ENCODE data around the gene GGT5.
A peak's percentile ranks its signal among the peaks of the same experiment; 100 is the strongest.
"Not testable (repeated sequence)": the region's sequence is repeated elsewhere in the genome, so short reads cannot be mapped to it uniquely, and the experiment has no call there.

The GGT5 gene, protein sequence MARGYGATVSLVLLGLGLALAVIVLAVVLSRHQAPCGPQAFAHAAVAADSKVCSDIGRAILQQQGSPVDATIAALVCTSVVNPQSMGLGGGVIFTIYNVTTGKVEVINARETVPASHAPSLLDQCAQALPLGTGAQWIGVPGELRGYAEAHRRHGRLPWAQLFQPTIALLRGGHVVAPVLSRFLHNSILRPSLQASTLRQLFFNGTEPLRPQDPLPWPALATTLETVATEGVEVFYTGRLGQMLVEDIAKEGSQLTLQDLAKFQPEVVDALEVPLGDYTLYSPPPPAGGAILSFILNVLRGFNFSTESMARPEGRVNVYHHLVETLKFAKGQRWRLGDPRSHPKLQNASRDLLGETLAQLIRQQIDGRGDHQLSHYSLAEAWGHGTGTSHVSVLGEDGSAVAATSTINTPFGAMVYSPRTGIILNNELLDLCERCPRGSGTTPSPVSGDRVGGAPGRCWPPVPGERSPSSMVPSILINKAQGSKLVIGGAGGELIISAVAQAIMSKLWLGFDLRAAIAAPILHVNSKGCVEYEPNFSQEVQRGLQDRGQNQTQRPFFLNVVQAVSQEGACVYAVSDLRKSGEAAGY

DNA sequence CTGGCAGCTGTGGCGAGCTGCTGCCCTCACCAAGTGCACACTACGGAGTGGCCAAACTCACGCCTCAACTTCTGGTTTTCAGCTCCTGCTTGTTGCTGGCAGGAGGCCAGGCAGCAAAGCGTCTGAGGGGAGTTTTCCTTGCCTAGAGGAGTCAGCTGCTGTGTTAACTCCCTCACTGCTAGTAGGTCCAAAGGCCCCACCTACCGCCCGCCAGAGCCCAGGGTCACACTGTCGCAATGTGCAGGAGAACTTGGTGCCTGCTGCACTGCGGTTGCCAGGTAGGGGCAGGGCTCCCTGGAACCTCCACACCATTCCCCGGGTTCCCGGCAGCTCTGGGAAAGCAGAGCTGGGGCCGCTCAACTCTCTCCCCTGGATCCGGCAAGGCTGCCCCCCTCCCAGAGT is at the start of gene GGT5:
Gene GGT5 (minus strand): TSS at position 53 of the 402 bp plus-strand sequence. CDS start 357 bp downstream, outside the sequence.
- not testable (repeated sequence) for DNase-seq

DNA sequence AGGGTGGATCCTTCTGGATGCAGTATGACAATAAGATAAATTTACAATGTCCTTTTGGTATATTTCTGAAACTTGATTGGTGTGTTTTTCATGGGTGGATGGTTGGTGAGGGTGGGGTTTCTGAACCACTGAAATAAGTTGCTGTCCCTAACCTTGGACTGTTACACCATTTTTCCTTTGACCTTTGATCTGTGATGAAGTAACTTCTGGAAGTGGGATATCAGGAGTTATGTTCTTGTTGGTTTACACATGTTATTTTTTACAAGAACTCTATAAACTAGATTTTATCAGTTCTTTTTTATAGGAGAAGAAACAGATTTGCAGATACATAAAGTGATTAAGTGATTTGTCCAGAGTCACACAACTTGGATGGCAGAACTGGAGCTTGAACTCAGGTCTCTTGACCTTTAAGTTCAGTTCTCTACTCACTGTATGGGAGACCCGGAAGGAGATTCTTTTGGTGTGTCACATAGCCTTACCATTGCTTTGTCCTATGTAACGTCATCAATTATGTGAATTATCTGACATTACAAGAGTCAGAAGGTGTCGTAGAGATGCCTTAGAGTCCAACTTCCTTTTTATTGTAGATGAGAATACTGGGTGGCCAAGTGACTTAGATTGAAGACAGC is 47.4 kb upstream of the GGT5 start:
- not testable (repeated sequence) for DNase-seq

DNA sequence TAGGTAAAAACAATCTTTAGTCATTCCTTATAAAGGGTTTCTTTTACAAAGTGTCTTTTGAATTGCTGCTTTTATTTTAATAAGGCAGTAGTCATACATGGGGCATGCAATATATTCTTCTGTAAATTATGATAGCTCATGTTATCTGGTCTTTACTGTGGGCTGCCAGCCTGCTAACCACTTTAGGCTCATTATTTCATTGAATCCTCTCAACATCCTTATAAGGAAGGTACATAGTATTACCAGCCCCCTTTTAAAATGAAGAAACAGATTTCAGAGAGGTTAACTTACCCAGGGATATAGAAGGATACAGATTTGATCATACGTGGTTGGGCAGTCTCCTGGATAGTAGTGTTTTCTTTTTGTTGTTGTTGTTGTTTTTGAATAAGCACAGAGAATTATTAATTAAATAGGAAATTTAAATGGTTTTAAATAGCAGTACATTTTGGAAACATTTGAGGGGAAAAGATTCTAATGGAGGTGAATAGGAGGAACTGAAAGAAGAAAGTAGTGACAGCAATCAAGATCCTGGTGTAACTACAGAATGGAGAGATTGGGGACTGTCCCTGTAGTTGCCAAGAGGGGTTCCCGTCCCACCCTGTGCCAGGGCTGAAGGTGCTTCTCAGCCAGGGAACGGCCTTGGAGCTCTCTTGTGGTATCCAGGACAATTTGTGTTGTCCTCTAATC is 46.8 kb upstream of the GGT5 start:
- DNase-seq = no peak

GRCh38 chr22:24290459-24290858 is 45.6 kb upstream of the GGT5 start:
- DNase-seq = no peak

DNA sequence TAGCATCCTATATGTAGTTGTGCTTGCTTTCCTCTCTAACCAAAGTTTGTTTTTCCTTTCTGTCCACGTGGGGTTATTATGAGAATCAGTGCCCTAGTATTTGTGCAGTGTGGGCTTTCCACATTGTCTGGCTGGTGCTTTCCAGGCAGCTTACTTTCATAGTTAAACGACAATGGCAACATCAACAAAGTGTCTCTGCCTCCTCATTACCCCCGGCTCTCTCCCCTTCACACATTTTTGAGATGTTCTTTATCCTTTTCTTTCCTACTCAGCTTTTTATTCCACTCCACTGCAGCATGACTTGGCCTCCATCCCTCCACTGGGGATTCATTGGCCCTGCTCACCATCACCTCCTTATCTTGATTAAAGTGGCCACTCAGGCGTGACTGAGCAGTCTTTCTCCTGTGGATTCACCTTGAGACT is 44.9 kb upstream of the GGT5 start:
- DNase-seq = no peak

GRCh38 chr22:24289114-24289513 is 44.2 kb upstream of the GGT5 start:
- DNase-seq = no peak

- not testable (repeated sequence) for DNase-seq
Observed at GRCh38 chr22:24287801-24288200, 42.9 kb upstream of the GGT5 start.

DNA sequence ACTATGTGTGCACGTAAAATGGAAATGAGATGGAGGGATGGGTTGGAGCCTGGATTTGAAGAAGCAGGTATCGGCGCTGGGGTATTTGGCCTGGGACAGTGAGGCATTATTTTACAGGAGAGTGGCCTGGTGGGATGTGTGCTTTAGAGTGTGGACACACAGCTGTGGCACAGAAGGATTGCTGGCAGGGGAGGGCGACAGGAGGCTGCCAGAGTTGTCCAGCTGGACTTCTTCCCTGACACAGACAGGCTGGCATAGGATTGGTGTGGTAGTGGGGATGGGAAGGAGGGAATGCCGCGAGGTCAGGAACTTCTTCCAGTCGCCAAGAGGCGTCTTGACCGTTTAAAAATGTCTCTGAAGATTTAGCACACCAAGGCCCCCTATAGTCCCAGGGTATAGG is 42.3 kb upstream of the GGT5 start:
- DNase-seq = not testable (repeated sequence)

GRCh38 chr22:24285245-24285644 is 40.4 kb upstream of the GGT5 start:
- DNase-seq = no peak

DNA sequence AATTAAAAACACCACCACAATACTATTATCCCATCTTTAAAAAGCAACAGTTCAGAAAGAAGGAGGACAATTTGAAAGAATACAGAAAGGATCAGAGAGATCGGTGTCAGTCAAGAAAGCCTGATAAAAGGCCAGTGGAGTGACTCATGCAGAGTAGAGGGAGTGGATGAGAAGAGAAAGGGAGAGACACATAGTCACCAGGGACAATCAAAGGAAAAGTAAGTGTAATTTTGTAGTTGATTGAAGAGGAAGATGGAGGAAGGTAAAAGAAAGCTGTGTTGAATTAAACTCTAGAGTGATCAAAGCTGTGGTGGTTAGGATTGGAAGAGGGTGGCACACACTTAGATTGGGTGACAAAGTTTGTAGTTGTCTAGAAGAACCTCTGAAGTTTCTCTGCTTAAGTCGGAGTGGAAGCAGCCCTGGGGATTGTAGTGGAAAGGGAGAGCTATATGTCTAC is 39.9 kb upstream of the GGT5 start:
- DNase-seq = no peak

- DNase-seq = no peak
Observed at GRCh38 chr22:24282401-24282800, 37.5 kb upstream of the GGT5 start.

GRCh38 chr22:24280363-24280762 is 35.5 kb upstream of the GGT5 start:
- DNase-seq = not testable (repeated sequence)

- not testable (repeated sequence) for DNase-seq
Observed at GRCh38 chr22:24274696-24275405, 30.0 kb upstream of the GGT5 start.

- not testable (repeated sequence) for DNase-seq
Observed at GRCh38 chr22:24273906-24274305, 29.0 kb upstream of the GGT5 start.

DNA sequence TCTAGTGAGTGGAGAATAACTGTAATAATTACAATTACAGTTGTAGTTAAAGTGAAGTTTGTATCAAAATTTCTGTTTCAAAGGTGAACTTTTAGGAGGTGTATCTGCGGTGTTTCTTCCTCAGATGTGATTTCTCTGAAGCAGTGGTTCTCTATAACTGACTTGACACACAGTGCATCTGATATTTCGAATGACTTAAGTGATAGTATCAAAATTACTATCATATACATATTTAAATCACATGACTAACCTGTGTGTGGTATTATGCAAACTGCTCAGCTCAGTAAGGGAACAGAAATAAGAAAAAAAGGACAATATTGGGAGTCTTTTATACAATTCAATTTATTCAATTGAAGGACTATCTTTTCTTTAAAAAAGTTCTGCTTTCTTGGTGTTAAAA is 28.1 kb upstream of the GGT5 start:
- not testable (repeated sequence) for DNase-seq

DNA sequence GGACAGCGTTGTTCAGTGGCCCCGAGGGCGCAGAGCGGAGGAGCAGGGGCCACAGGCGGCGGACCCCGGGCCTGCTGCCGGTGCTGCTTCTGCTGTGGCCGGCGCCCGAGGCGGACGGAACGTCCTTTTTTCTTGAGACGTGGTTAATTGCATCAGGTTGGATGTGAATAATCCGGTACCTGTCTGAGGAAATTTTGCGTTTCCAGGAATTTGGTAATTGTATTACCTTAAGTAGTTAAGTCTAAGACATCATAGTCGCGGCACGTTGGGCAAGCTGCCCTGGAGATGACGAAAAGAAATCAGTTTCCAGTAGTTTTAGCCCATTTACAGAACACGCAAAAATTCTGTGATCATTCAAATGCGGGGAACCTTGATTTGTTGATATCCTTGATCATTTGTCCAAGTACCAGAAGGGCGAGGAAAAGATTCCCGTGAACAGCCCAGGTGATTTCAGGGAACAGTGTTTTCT is 26.5 kb upstream of the GGT5 start:
- DNase-seq = no peak

- DNase-seq = peak; percentile 81 to 87 (median 84)
Observed at GRCh38 chr22:24270556-24271385, 25.9 kb upstream of the GGT5 start, which contains the start of gene SPECC1L. Gene SPECC1L (plus strand): TSS chr22:24270831. CDS start chr22:24302232, 31,401 bp downstream.

DNA sequence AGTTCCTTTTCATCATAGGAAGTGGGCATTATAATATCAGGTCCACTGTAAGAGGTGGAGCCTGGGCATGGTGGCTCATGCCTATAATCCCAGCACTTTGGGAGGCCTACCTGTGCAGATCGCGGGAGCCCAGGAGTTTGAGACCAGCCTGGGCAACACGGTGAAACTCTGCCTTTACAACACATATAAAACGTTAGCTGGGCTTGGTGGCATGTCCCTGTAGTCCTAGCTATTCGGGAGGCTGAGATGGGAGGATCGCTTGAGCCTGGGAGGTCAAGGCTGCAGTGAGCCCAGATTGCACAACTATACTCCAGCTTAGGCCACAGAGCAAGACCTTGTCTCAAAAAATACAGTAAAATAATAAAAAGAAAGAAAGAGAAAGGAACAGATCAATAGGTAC is 21.6 kb upstream of the GGT5 start:
- DNase-seq = not testable (repeated sequence)

DNA sequence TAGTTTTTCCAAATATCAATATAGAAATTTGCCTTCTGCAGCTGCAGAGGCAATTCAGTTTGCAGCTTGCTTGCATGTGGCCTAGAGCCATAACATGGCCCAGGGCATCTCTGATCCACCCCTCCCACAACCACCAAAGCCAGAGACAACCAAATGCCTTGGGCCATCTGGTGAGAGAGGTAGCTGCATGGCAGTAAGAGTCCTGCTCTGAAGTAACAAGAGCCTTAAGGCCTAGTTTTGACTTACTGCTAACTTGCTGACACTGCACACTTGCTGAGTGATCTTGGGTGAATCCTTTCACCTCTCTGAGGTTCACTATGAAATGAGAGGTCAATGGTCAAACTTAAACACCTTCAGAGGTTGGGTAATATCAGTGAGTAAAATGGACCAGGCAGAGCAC is 20.9 kb upstream of the GGT5 start:
- DNase-seq = no peak

- DNase-seq = not testable (repeated sequence)
Observed at GRCh38 chr22:24264329-24264896, 19.5 kb upstream of the GGT5 start.

DNA sequence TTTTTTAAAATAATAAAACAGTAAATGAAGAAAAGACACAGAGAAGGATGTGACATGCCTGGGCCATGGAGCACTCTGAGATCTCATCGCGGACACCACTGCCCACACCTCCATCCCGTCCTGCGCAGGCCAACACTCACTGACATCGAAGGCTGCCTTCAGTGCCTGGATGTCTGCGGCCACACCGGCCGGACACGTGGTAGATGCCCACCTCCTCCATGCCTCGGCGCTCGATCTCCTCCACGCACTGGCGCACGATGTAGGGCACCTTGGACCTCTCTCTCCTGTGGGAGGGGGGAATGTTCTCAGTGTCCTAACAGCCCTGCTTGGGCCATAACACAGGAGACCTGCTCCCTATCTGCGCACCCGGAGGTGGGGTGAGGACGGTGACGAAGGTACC is 18.6 kb upstream of the GGT5 start:
- not testable (repeated sequence) for DNase-seq
